GM21390 (cell line): ENCODE measurements around the gene MAP3K7.

Experiments
- ATAC-seq: cut with Tn5 transposase; IDR thresholded peaks from one replicate; pipeline ENCODE4 v1.9.1; 2021; ENCODE audit not compliant: unreplicated experiment

Gene MAP3K7

GRCh38 chr6:90533615-90534336 lies 53.1 kb downstream of the MAP3K7 start:
- ATAC-seq, result no peak

- ATAC-seq, result no peak
These were observed 56.0 kb downstream of the MAP3K7 start for GRCh38 chr6:90530882-90531281.

GRCh38 chr6:90525421-90525820 lies 61.5 kb downstream of the MAP3K7 start:
- no peak for ATAC-seq

GRCh38 chr6:90523779-90524310 lies 63.0 kb downstream of the MAP3K7 start:
- ATAC-seq, result no peak

GRCh38 chr6:90521955-90522354 lies 64.9 kb downstream of the MAP3K7 start:
- ATAC-seq, result no peak

- ATAC-seq, result no peak
These were observed 70.7 kb downstream of the MAP3K7 start for GRCh38 chr6:90516074-90516660.

- ATAC-seq, result no peak
These were observed 72.4 kb downstream of the MAP3K7 start for GRCh38 chr6:90514496-90514895.

- no peak for ATAC-seq
These were observed 78.1 kb downstream of the MAP3K7 start for GRCh38 chr6:90508753-90509152.

GRCh38 chr6:90502866-90503407 lies 83.9 kb downstream of the MAP3K7 start:
- ATAC-seq, result no peak

GRCh38 chr6:90502381-90502780 lies 84.5 kb downstream of the MAP3K7 start:
- ATAC-seq, result no peak

GRCh38 chr6:90500458-90500857 lies 86.4 kb downstream of the MAP3K7 start:
- no peak for ATAC-seq

GRCh38 chr6:90497411-90497810 lies 89.5 kb downstream of the MAP3K7 start:
- ATAC-seq, result no peak

- no peak for ATAC-seq
These were observed 90.4 kb downstream of the MAP3K7 start for GRCh38 chr6:90496258-90497016.

GRCh38 chr6:90495216-90495817 lies 91.6 kb downstream of the MAP3K7 start:
- no peak for ATAC-seq

GRCh38 chr6:90494067-90494780 lies 92.6 kb downstream of the MAP3K7 start:
- no peak for ATAC-seq

- ATAC-seq, result no peak
These were observed 93.5 kb downstream of the MAP3K7 start for GRCh38 chr6:90493332-90493731.

- no peak for ATAC-seq
These were observed 94.1 kb downstream of the MAP3K7 start for GRCh38 chr6:90492798-90493197.

- ATAC-seq, result no peak
These were observed 94.5 kb downstream of the MAP3K7 start for GRCh38 chr6:90492369-90492768.

- no peak for ATAC-seq
These were observed 96.7 kb downstream of the MAP3K7 start for GRCh38 chr6:90490030-90490716.

GRCh38 chr6:90488816-90489215 lies 98.1 kb downstream of the MAP3K7 start:
- ATAC-seq, result no peak
